Type B pancreatic cell (in vitro differentiated cells): ENCODE measurements around the gene SMCO3. TPM values are rescaled to one million over a fixed set of nuclear protein-coding genes. Genes with fewer than 3 reads are reported as not detected.

Experiments
- DNase-seq: peaks from one replicate; pipeline ENCODE4 v3.0.0; 2021; ENCODE audit warnings: mixed read lengths; ENCODE audit not compliant: unreplicated experiment; ENCODE audit errors: extremely low spot score
- H3K27ac Mint-ChIP-seq: 2 replicates; pipeline ENCODE4 v1.8.0; 2021; ENCODE audit warnings: mild to moderate bottlenecking, mixed read lengths
- H3K27me3 Mint-ChIP-seq: 2 replicates; pipeline ENCODE4 v1.8.0; 2021; ENCODE audit warnings: mixed read lengths
- H3K36me3 Mint-ChIP-seq: 2 replicates; pipeline ENCODE4 v1.8.0; 2021; ENCODE audit warnings: mixed read lengths
- H3K4me1 Mint-ChIP-seq: one replicate; pipeline ENCODE4 v1.8.0; 2021; ENCODE audit warnings: mixed read lengths; ENCODE audit not compliant: unreplicated experiment
- H3K4me3 Mint-ChIP-seq: 2 replicates; pipeline ENCODE4 v1.8.0; 2021; ENCODE audit warnings: mild to moderate bottlenecking, mixed read lengths
- H3K9me3 Mint-ChIP-seq: 2 replicates; pipeline ENCODE4 v1.8.0; 2021; ENCODE audit warnings: mixed read lengths
- long read RNA-seq: library from polyadenylated mRNA; unstranded; transcript quantifications from one replicate; pipeline ENCODE4 v2.0.0, GENCODE V29; 2020
- total RNA-seq: library from RNA; stranded (reverse); gene quantifications from 2 replicates; pipeline ENCODE4 v1.2.1, GENCODE V29; 2021; ENCODE audit warnings: low replicate concordance
- TF ChIP-seq, protein P1 (sequence below): fragments of 200-600 bp; sonication (generic); conservative IDR thresholded peaks from 2 replicates; pipeline ENCODE4 v1.5.0; 2021; ENCODE audit warnings: antibody characterized with exemption, mild to moderate bottlenecking

SMCO3 gene
- not detected in 2 replicates for total RNA-seq
- long read RNA-seq, result 0 reads

- DNase-seq, result no peak
- TF ChIP-seq, protein P1, sequence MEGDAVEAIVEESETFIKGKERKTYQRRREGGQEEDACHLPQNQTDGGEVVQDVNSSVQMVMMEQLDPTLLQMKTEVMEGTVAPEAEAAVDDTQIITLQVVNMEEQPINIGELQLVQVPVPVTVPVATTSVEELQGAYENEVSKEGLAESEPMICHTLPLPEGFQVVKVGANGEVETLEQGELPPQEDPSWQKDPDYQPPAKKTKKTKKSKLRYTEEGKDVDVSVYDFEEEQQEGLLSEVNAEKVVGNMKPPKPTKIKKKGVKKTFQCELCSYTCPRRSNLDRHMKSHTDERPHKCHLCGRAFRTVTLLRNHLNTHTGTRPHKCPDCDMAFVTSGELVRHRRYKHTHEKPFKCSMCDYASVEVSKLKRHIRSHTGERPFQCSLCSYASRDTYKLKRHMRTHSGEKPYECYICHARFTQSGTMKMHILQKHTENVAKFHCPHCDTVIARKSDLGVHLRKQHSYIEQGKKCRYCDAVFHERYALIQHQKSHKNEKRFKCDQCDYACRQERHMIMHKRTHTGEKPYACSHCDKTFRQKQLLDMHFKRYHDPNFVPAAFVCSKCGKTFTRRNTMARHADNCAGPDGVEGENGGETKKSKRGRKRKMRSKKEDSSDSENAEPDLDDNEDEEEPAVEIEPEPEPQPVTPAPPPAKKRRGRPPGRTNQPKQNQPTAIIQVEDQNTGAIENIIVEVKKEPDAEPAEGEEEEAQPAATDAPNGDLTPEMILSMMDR, result no peak
- peaks cover 19% of the 10 kb centered on the region for H3K27me3 Mint-ChIP-seq
- H3K9me3 Mint-ChIP-seq, result no peaks in the 10 kb centered on the region
- H3K36me3 Mint-ChIP-seq, result peaks cover 8% of the 10 kb centered on the region
- H3K27ac Mint-ChIP-seq, result no peak within 1 kb of the TSS
- H3K4me3 Mint-ChIP-seq, result no peak within 1 kb of the TSS
- no peaks in the 10 kb centered on the region for H3K4me1 Mint-ChIP-seq
Measured at GRCh38 chr12:14814014-14814413, at the start of gene SMCO3. SMCO3 (minus strand) TSS chr12:14814182; CDS start chr12:14806680, 7,502 bp downstream.

DNA sequence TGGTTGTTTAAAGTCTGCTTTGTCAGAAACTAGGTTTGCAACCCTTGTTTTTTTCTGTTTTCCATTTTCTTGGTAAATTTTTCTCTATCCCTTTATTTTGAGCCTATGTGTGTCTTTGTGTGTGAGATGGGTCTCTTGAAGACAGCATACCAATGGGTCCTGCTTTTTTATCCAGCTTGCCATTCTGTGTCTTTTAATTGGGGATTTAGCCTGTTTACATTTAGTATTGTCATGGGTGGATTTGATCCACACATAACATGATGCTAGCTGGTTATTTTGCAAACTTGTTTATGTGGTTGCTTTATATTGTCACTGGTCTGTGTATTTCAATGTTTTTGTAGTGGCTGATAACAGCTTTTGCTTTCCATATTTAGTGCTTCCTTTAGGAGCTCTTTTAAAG is 46.5 kb upstream of the SMCO3 start:
- H3K9me3 Mint-ChIP-seq, result peaks cover 20% of the 10 kb centered on the region
- no peak overlapping the region for H3K4me3 Mint-ChIP-seq
- no peak for DNase-seq
- no peak overlapping the region for H3K27ac Mint-ChIP-seq
- peaks cover 11% of the 10 kb centered on the region for H3K27me3 Mint-ChIP-seq
- TF ChIP-seq, protein P1, result no peak
- H3K4me1 Mint-ChIP-seq, result no peaks in the 10 kb centered on the region
- H3K36me3 Mint-ChIP-seq, result peaks cover 43% of the 10 kb centered on the region

DNA sequence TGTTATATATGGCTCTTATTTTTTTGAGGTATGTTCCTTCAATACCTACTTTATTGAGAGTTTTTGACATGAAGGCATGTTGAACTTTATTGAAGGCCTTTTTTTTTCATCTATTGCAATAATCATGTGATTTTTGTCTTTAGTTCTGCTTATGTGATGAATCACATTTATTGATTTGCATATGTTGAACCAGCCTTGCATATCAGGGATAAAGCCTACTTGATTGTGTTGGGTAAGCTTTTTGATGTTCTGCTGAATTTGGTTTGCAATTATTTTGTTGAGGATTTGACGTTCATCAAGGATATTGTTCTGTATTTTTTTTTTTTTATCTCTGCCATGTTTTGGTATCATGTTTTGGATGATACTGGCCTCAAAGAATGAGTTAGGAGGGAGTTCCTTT is 44.5 kb upstream of the SMCO3 start:
- Mint-ChIP-seq H3K9me3 (peaks cover 14% of the 10 kb centered on the region), H3K4me3 (no peak overlapping the region), H3K4me1 (peaks cover 8% of the 10 kb centered on the region), H3K27me3 (no peaks in the 10 kb centered on the region), H3K36me3 (peaks cover 33% of the 10 kb centered on the region), H3K27ac (no peak overlapping the region)
- DNase-seq, result no peak
- TF ChIP-seq, protein P1, result no peak

DNA sequence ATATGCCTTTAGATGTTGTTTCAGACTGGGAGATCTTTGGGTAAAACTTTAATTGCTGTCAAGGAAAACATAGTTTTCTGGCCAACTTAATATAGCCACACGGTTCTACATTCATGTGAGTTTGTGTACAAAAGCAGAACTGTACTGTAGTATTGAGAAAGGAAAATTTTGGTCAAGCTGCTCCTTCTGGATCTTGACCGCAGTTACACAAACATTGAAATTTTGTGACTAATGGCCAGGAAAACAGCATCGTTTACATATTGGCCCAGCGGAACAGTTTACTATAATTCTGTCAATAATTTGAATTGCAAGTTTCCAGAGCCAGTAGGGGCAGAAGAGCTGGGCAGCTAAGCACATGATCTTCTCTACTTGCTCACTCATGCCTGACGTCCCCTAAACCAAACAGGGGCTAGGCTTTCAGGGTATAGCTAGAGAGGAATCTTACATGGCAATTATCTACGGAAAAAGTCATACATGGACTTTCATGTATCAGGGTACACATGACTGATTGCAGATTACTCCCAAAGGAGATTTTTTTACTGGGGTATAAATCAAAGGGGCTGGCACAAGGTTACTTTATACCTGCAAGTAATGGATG is 40.7 kb upstream of the SMCO3 start:
- TF ChIP-seq, protein P1, result no peak
- DNase-seq, result no peak
- H3K36me3 Mint-ChIP-seq, result peaks cover 28% of the 10 kb centered on the region
- peak overlapping the region; percentile 1 for H3K27ac Mint-ChIP-seq
- peaks cover 22% of the 10 kb centered on the region for H3K4me1 Mint-ChIP-seq
- peaks cover 5% of the 10 kb centered on the region for H3K27me3 Mint-ChIP-seq
- H3K4me3 Mint-ChIP-seq, result no peak overlapping the region
- H3K9me3 Mint-ChIP-seq, result peaks cover 13% of the 10 kb centered on the region

DNA sequence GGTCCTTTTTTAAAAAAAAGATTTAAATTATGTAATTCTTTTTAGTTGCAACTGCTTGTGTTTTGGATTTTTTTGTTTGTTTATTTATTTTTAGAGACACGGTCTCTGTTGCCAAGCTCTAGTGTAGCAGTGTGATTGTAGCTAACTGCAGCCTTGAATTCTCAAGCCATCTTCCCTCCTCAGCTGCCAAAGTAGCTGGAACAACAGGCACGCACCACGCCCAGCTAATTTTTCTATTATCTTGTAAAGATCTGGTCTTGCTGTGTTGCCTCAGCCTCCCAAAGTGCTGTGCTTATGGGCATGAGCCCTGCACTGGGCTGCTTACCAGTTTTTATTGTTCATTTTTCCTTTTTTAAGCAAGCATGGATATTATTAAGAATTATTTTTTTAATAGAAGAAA is 40.0 kb upstream of the SMCO3 start:
- DNase-seq, result no peak
- no peak overlapping the region for H3K27ac Mint-ChIP-seq

More for the DNA sequence above, 40.0 kb upstream of the SMCO3 start:
- Mint-ChIP-seq H3K27me3 (peaks cover 10% of the 10 kb centered on the region), H3K9me3 (peaks cover 13% of the 10 kb centered on the region), H3K36me3 (peaks cover 28% of the 10 kb centered on the region), H3K4me1 (peaks cover 29% of the 10 kb centered on the region), H3K4me3 (no peak overlapping the region)
- TF ChIP-seq, protein P1, result no peak
